T-helper 2 cell (primary cell): ENCODE data around the gene HPSE2.

ENCODE experiments used
- DNase-seq, 5 experiments: peaks; one replicate each; pipeline versions ENCODE4 v3.0.0 to v3.0.0-alpha.2; 2012 to 2022

HPSE2 gene

DNA sequence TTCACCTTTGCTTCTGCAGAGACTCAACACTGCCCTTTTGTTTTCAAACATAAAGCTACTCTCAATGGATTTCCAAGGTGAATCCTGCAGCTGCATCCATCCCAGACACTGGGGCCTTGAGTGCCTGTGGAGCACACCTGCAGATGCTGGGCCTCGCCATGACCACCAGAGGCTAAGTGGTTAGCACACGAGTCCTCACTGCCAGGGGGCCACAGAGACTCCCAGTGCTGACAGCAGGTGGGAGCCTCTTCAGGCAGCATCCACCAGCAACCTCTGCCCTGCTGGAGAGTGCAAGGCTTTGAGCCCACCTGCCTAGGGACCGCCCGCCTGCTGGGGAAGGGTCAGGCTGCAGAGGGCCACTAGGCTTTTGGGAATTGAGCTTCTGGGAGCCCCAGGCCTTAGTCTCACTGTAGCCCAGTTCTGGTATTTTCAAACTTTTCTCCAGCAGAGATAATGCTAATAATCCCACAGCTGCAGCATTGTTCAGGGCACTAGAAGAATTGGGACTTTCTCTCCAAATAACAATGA, 779.5 kb downstream of the HPSE2 start:
- DNase-seq: no peak

DNA sequence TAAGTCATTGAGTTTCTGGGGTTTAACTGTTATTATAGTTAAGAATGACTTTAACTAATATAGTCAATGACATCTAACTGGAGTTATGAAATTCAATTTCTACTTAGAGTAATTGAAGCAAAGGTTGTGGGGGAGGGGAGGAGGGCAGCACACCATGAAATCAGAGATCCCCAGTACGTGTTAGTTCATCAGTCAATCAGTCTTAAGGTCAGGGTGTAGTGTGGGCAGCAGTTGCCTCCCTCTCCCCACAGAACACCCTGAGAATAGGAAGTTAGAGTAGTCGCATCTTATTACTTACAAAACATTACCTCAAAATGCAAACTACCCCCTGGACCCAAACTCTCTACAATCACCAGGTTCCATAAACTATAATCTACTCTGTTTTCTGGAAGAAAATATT, 781.9 kb downstream of the HPSE2 start:
- DNase-seq: no peak

DNA sequence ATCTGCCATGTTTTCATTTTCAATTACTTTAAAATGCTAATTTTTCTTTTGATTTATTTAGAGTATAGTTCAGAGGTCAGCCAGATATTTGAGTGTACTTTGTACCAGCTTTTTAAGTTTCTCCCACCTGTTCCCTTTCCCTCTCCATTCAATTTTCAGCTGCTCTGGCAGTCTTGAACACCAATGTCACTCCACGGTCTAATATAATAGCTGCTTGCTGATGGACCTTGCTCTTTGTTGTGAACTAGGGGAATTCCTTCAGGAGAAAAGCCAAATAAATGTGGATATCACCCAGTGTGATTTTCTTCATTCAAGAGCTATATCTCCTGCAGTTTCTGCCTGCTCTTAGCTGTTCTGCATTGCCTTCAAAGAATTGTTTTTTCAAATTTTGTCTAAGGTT, 785.0 kb downstream of the HPSE2 start:
- no peak for DNase-seq

DNA sequence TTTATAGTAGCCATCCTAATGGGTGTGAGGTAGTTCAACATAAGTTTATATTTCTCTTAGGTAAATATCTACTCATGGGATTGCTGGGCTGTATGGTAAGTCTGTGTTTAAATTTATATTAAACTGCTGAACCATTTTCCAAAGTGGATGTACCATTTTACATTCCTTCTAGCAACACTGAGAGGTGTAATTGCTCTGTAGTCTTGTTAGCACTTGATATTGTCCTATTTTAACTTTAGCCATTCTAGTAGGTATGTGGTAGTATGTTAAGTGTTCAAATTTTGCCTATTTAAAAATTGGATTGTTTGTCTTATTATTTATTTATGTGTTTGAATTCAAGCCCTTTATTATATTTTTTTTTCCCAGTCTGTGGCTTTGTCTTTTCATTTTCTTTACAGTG, 786.4 kb downstream of the HPSE2 start:
- no peak for DNase-seq

DNA sequence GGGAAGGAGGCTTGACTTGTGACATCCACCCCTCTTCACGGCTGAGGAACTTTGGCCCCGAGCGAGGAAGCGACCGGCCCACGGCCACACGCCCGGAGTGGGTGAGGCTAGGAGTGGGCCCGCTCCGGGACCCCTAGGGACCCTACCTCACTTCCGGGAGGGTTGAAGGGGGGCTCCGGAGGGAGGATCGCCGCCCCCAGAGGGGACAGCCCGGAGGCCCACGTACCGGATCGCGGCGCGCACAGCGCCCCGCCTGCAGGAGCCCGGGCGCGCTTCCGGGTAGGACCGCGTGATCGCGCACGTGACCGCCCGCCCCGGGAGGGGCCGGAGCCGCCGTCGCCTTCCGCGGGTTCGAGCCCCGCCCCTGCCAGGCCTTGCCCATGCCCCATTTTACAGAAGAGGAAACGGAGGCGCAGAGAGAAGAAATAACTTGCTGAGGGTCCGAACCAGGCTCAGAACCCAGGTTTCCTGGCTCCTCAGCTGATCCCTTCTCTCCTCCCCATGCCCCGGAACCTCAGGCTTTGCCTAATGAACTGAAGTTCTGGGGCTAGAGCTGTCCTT, 788.9 kb downstream of the HPSE2 start, which contains the start of gene HPS1:
TSS of gene HPS1 (minus strand) at position 275 of the 561 bp plus-strand sequence. CDS start 3,695 bp downstream, outside the sequence.
- DNase-seq: peak; percentile 49 to 90 (median 64)

DNA sequence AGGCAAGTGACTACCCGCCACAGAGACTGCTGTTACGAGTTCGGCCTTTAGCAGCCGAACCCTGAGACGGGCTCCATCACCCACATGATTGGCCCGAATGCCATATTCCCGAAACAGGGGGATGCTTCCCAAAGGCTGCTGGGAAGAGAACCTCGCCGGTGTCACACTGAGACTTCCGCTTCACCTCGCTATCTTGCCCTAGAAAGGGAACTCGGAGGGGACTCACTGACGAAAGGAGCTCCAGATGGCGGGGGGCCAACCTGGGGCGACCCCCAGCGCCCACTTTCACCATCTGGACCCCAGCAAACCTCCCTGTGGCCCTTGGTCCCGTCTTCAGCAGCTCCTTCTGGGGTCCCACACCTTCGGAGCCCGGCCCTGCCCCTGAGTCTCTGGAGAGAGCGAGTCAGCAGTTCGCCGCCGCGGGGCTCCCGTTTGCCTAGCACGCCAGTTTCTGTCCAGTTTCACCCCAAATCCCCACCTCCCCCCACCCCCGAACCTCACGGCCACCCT, 789.4 kb downstream of the HPSE2 start:
- DNase-seq: peak in 3 of 5 experiments; percentile 13 to 37 (median 16)

DNA sequence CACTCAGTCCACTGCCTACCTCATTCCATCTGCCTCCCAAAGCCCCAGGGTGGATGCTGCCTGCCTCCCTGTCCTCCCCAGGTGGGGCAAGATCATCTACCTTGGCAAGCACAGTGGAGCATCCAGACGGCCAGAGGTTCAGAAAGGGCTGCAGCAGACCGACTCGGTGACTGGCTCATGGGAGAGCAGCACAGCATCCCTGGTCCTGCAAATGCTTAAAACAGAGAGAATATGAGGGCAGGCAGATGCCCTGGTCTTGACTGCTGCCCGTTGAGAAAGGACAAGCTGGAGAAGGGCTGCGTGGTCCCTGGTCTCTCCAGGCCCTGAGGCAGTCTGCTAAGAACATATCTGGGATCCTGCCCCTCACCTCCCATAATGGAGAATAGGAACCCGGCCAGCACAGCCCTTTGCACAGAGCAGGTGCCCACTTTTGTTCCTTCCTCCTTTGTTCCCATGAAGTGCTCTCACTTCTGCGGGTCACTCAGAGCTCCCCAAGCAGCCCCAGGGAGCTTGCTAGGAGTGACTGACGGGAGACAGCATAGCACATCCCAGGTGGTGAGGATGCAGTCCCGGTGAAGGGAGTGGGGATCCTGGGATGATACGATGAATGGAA, 790.3 kb downstream of the HPSE2 start:
- no peak for DNase-seq

DNA sequence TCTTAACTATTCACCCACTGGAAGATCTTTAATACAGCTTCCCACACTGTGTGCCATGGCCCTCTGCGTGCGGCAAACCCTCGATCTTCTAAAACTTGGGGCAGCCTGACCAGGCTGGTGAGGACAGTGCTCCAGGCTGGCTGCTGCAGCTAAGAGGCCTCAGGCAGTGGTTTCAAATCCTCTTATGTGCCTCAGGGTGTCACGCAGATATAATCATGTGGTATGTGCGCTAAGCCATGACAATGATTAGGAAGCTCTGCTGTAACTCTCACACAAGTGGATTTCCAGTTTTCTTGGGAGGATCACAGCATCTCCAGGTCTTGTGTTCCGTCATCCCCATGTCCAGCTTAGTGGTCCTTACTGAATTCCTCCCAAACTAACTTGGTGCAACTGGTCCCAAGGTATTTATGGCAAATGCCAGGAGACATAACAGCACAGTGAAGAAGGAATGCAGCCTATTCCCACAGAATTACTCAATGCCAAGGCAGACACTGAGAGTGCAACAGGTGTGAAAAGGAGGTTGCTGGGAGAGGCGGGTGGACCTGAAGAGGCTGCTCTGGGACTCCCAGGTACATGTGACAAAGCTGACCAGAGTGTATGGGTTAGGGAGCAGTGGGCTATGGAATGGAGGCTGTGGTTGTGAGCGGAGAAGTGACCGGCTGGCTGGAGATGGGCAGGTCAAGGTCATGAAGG, 791.2 kb downstream of the HPSE2 start:
- no peak for DNase-seq

DNA sequence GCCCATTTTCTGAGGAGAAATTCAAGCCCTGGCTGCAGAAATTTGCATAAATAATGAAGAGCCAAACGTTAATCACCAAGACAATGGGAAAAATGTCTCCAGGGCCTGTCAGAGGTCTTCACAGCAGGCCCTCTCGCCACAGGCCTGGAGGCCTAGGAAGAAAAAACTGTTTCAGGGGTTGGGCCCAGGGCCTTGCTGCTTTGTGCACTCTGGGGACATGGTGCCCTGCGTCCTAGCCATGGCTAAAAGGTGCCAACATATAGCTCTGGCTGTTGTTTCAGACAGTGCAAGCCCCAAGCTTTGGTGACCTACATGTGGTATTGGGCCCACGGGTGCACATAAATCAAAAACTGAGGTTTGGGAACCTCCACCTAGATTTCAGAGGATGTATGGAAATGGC, 796.9 kb downstream of the HPSE2 start:
- no peak for DNase-seq

DNA sequence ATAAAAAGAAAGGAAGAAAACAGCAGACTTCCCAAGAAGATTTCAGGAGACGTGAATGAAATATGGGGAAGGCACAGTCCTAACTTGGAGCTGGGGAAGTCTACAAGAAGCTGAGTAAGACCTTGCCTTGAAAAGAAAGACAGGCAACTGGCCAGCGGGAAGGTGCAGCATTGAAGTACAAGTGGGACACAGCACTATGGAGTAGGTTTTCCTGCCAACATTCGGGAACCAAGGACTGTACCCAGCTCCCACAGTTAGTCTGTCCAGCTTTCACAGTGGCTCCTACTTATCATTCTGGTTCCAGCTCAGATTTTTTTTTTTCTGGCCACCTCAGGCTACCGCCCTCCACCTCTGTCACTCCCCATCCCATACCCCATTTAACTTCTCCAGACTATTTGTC, 798.9 kb downstream of the HPSE2 start:
- no peak for DNase-seq

DNA sequence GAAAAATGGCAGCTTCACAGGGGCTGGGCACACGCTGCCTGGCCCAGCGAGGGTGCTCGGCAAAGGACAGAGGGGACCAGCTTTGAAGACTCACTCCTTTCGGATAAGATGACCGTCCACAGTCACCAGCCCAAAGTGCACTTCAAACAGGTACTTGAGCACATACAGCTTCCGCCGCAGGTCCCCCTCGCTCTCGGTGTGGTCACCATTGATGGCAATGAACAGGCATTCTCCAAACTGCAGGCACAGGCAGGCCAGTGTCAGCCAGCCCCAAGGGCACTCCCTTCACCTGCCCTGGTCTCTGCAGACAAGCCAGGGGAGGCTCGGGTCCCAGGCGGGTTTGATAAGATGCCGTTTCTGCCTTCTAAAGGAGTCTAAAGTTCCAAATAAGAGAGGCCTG, 800.5 kb downstream of the HPSE2 start:
- DNase-seq: no peak

DNA sequence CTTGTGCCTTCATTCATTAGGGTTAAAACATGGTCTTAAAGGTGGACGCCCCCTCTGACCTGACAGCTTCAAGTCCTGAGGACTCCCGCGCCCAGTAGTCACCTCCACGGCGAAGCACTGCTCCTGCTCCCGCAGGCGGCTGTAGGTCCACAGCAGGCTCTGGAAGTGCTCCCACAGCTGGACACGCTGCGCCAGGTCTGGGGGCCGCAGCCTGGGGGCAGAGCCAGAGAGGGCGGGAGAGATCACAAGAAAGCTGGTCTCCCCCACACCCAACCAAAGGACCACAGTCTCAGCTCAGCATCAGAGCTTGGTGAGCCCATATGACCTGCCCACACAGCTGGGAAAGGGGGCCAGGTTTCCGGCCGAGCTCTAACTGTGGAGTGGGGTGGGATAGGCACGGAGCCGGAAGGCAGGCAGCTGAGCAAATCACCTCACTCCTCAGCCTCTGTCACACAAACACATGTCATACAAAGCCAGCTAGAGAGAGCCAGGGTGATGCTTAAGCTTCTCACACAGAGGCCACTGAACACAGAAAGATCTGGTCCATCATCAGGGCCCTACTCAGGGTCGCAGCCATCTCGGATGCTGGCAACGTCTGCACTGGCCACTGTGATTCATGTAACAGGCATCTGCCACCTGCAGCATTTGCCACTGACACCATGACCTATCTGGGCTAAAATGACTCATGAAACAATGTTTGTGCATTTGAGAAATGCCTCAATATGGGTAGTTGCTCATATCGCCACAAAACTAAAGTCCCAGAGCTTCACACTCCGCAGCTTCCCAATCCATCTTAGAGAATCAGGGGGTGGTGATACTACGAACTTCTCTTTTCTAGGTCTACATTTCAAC, 801.5 kb downstream of the HPSE2 start:
- DNase-seq: no peak

DNA sequence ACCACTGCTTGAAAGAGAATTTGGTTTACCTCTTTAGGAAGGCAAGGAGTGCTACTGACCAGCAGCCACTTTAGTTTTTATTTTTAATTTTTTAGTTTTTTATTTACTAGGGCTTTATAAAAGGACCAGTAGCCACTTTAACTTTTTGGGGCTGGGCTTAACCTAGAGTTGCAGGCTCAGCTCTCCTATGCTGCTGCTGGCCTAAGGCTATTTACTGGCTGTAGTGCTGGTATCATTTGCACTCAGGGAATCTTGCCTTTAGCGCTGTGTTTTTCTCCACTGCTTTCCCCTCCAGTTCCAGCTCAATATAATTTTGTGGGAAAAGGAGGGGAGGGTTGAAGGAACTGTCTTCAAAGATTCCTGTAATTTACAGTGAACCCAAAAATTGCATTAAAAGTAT, 802.3 kb downstream of the HPSE2 start:
- no peak for DNase-seq

DNA sequence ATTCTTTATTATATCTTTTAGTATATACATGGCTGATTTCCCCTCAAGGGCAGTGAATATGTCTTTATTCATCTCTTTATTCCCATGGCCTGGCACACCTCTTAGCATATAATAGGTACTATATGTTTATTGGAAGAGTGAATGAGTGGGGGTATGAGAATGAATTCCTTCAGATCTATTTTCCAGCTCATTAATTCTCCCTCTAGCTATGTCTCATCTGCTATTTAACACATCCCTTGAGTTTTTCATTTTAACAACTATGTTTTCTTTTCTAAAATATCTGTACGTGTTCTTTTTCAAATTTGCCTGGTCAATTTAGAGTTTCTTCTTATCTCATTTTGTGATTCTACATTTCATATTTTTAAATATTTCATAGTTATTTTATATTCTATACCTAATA, 803.3 kb downstream of the HPSE2 start:
- DNase-seq: no peak

DNA sequence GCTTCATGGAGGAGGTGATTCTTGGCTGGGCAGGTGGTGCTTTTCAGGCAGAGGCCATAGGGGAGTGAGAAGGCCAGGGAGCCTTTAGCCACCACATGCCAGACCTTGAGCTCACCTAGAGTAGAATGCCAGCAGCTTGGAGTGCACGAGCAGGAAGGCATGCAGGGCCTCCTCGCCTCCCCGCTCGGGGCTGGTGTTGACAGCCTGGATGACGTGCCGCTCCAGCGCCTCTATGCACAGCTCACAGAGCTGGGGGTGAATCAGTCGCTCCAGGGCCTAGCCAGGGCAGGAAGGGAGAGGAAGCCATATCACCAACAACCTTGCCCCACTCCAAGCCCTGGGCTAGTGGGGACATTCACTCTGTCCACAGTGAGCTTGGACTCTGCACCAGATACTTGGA, 804.6 kb downstream of the HPSE2 start:
- DNase-seq: no peak

DNA sequence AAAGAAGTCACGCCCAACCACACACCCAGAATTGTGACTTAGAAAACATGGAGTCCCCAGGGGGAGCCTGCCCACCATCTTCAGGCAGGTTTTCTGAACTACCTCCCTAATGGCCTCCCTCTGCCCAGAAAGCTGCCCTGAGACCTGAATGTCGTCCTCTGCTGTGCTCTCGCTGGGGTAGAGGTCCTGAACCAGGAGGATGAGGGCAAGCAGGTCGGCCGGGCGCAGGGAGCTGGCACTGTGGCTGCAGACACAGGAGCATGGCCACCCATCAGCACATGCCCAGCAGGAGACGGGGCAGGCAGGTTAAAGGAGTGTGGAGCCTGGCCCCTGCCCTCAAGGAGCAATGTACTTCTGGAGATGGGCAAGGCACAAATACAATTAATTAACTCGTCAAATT, 805.2 kb downstream of the HPSE2 start:
- DNase-seq: no peak

DNA sequence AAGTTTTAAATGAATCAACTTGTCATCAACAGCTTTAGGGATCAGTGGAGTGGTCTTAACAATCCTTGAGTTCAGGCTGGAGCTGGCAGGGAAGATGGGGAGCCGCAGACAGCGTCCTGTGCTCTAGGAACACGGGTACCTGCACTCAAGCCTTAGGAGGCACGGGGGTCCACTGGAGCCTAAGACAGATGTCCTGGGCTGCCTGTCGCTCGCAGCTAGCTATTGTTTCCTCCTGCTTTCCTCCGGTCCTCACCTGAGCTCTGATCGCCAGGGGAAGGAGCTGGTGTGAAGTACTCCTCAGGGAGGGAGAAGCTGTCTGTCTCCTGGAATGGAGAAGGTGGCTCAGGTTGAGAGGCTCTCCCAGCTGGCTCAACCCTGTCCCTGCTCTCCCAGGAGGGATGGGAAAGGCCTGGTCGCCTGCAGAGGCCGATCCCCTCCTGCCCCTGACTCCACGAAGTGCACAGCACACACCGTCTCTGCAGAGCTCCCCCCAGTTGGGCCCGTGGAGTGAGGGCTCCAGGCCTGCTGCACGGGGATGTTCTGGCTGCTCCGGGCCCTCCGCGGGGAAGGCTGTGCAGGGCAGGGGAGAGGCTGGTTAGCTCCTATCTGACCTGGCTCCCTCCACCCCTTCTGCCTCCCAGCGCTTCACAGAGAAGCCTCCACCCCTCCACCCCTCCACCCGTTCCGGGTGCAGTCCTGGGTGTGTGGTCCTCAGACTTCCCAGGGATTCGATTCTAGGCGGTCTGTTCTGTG, 806.2 kb downstream of the HPSE2 start:
- no peak for DNase-seq

DNA sequence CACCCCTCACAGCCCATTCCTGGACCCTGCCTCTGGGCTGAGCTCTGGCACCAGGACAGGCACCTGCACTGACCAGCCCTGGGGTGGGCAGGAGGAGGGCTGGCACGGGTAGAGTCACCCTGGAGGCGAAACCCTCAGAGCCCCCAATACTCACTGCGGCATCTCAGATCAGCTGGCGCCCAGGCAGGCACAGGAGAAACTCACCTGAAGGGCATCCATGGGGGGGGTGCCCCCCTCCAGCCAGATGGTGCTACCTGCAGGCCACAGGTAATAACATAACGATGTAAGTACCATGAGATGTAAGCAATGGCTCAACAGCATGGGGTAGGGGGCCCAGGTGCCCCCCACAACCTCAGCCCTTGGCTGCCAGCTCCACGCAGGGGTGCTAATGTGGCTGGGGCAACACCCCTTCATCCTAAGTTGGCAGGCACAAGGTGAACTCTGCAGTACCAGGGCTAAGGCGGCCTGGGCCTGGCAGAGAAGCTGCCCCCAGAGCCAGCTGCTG, 808.6 kb downstream of the HPSE2 start:
- DNase-seq: no peak

DNA sequence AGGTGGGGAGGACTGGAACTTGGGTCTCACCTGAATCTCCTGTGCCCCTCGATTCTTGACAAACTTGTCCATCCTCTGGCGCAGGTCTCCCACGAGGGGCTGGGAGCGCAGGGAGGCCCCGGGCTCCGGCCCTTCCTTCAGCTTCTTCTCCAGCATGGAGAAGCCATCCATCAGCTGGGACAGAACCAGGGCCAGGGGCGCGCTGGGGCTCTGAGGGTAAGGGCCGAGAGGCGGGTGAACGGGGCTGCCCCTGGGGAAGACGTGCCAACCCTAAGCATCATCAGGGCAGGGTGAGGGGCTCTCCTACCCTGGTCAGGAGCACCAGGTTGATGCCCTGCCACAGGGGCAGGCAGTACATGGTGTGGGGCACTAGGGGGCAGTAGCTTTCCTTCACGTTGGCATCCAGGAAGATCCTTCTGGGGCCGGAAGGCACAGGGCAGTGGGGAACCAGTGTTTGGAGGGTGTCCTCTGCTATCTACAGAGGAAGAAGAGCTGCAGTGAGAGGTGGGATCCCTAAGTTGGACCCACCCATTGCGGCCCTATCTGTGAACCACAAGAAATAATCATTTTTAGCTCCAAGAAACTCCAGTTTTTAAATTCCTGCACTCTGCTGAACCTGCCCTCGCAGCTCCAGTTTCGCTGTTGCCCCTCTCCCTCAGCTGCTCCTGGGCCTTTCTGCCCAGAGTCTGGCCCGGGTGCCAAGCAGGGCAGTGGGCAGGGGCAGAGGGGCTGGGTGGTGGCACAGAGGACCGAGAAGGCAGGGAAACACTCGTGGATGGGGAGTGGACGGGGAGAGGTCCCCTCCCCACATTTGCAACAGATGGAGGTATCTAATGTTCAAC, 809.9 kb downstream of the HPSE2 start:
- peak in 4 of 5 experiments; percentile 13 to 54 (median 30) for DNase-seq

DNA sequence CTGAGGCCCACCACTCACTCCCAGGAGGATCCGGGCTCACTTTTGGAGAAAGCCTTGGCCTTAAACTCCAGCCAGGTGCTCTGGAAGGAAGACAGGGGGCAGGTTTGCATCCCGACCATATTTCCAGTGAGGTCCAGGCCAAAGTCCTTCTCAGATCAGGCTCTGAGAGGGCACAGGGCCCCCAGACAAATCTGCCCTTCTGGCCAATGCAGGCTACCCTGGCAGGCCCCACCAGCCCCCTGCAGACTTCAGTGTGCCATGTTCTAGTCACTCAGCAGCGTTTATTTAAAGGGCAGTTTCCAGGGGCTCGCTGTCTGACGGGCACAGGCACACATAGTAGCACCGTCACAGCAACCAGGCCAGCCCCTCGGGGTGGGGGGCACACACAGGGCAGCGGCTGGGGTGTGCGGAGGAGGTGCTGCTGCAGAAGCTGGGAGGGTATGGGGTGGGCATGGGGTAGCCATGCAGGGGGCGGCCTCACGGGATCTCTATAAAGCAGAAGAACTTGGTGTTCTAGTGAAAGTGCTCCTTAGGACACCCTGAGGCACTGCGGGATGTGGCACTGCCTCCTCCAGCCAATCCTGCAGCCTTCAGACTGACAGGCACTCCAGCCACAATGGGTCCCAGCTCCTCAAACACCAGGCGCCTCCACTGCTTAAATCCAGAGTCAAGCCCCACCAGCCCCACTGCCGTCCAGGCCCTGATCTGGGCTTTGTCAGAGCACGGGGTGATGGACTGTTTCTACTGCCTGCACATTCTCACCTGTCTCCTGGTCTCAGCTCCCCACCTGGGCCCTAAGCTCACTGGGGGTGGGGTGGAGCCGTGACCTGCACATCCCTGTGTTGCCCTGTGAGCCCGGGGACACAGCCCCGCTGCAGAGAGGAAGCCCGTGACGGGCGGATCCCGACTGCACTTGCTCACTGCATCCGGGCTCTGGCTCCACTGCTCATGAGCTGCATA, 811.1 kb downstream of the HPSE2 start:
- no peak for DNase-seq
